NCI-H748 treated with DMSO at 0.1 percent for 48 hours (cell line): ENCODE measurements around the gene UCP2.

Source experiments
- DNase-seq: peaks from one replicate; lab custom pipeline; 2025; lab: John Stamatoyannopoulos, UW

The UCP2 gene

DNA sequence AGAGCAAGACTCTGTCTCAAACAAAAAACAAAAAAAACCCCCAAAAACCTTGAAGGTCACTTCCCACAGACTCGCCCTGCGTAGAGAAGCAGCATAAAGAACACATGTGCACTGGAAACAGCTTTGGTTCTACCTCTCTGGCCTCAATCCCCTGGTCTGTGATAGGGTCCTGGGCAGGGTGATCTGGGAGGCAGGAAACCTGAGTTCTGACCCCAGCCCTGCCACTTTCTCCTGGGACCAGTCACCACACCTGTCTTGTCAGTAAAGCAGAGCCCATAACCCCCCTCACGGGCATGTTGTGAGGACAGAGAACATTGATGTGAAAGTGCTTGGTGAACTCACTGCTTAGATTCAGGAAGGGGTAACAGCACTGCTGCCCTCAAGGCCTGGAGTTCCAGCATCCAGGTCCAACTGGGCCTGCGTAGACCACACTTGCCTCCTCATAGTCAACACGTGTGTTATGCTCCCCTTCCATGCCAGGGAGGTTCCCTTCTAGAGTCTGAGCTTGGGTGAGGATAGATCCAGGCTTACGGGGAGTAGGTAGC, 11.4 kb downstream of the UCP2 start:
- DNase-seq = no peak

DNA sequence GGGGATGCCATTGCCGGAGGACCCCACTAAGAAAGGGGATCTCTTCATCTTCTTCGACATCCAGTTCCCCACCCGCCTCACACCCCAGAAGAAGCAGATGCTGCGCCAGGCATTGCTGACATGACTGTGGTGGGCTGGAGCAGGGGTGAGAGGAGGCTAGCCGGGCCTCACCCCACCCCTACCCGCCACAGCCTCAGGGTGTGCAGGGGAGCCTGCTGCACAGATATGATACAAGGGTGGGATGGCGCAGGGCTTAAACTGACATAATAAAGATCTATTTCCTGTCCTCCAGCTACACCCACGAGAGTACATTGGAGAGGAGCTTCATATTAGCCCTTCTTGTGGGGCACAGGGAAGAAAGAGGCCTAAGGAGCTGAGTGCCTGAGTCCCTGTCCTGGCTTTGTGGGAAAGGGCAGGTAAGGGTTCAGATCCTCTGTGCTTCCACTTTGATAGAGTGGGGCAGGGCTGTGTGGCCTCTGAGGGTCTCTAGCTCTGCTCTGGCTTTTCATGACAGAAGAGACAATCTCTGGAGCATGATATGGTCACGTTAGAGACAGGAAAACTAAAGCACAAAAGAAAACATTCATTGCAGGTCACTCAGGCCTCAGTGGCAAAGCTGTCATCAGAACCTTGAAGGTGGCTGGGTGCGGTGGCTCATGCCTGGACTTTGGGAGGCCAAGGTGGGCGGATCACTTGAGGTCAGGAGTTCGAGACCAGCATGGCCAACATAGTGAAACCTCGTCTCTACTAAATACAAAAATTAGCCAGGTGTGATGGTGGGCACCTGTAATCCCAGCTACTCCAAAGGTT, 12.4 kb downstream of the UCP2 start:
- no peak for DNase-seq

DNA sequence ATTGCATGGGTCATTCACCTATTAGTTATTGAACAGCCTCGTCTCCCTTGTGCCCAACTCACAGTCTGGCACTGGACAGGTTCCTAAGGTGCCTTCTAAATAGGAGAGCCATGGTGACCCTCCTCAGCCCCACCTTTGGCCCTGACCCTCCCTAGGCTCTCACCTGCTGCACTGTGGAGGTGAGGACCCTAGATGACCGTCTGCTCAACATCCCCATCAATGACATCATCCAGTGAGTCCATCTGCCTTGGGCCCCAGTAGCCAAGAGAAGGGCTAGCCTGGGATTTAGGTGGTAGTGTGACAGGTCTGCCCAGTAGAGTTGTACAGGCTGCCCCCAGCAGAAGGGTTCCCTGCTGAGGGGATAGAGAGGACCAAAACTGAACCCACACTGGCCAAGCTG, 13.6 kb downstream of the UCP2 start:
- no peak for DNase-seq

DNA sequence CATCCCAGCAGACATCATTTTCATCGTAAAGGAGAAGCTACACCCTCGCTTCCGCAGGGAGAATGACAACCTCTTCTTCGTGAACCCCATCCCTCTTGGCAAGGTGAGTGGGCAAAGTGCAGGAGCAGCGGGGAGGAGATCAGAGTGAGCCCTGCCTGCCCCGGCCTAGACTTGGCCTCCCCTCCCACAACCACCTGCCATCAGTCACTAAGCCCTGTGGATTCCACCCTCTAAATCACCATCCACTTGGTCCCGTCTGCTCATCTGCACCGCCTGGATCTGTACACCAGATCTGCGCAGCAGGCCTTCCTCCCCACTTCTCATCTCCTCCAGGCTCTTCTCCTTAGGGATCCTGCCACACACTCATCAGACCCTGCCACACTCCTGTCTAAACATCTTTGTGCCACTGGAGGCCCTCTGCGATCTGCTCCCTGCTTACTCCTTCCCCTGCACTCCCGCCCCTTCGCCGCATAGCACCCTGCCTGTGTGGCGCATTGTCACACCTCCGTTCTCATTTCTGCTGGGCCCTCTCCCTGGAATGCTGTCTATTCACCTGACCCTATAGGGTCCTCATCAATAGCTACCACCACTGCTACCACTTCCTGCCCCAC, 14.2 kb downstream of the UCP2 start:
- DNase-seq = no peak

DNA sequence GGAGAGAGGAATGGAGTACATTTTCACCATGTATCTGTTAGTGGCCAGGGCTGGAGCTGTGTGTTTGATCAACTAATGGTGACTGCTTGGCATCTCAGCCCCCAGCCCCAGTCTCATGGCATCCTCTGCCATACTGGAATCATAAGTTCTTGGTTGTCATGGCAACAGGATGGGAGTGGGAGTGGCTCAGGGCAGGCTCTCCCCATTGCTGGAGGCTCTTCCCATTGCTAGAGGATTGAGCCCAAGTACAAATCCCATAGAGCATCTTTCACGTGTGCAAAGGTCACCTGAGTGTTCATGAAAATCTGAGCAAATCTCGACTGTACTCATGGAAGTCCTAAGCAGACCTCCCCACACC, 16.9 kb downstream of the UCP2 start:
- no peak for DNase-seq

DNA sequence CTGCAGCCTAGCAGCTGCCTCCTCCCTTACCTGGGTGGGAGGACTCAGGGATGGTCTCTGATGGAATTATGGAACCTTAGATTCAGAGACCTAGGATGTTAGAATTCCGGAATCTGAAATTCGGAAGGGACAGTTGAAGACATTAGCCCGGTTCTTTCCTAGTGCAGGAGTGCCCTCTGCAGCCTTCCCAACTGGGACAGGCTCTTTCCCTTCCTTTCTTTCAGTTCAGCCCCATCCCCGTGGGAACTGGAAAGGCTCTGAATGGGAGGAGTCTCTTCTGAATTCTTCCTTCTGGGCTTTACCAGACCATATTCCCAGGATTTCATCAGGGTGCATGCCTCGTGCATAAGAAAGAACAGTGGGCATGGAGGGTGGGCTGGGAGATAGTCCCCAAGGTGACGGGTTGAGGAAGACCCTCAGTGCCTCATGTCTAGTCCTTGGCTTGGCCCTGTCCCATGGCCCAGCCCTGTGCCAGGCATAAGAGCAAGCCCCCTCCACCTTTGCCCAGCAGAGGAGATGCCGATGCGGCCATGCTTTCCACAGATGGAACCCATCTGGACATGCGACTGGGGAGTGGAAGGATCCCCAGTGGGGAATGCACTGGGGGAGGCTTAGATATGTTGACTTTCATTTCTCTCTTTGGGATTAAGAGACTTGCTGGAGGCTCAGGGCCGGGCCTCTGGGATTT, 17.4 kb downstream of the UCP2 start:
- DNase-seq = no peak

DNA sequence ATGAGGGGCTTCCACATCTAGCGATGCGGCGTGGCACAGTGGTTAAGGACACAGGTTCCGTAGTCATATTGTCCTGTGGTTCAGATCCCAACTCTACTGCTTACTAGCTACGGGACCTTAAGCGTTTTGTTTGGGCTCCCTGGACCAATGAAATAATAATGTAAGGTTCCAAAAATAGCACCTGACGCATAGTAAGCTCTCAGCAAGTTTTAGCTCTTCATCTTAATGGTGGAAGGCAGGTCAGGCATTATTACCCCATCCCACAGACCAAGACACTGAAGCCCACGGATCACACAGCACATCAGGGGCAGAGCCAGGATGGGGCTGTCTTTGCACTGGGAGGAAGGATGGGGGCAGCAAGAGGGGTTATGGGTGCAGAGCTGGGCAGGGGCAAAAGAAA, 18.8 kb downstream of the UCP2 start:
- DNase-seq = no peak

DNA sequence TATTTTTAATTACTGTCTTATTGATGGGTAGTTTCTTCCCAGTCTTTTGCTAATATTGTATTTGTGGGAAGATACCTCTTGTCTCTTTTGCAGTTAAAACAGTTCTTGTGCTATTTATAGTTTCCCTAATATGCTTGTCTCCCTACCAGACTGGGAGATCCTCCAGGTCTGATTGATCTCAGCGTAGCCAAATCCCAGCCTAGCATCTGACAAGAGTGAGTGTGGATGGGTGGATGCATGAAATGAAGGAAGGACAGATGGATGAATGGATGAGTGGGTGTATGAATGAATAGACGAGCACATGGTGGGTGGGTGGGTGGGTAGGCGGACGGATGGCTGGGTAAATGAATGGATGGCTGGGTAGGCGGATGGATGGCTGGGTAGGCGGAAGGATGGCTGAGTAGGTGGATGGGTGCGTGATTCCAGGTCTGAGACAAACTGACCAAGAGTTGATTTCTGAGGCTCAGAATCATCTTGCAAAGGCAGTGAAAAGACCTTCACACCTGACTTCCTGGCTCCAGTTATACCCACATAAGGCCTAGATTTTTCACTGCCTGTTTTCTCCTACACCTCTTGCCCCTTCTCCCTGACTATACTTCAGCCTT, 20.4 kb downstream of the UCP2 start:
- no peak for DNase-seq

DNA sequence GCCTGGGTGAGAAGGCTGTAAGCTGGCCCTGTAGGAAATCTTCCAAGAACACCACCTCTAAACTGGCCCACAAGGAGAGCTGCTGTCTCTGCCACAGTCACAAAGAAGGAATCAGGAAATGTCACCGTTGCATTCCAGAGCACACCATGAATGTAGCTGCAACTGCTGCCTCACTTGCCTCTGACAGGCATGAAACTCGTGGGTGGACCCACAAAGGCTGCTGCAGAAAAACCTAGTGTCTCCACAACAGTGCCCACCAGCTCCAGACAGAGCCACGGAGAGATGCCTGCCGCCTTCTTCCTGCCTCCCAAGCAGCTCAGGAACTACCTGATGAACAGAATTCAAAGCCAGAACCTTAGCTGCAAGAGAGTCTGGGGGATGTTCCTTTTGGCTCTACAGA, 21.3 kb downstream of the UCP2 start:
- DNase-seq = no peak

DNA sequence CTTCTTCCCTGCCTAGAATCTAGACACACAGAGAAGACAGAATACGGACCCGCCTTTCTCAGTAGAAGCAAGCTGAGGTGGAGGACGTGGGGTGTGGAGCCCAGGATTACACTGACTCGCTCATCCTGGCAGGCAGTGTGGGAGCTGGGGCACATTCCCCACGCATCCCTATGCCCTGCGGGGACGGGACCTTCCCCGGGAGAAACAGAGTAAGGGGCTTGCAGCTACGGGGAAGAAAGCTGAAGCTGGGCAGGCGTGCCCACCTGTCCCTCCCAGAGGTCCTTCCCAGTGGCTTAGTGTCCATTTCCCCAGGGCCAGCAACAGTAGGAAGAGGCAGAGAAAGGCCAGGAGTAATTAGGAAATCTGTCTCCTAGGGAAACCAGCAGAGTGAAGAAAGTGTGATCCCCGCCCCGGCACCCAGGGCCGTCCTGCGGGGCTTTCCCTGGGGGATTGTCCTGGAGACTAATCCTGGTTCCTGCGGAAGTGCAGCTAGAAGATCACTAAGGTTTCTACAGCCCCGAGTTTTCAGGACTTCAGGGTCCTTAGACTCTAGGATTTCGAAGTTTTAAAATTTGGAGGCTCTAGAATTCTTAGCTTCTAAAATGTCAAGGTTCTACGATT, 24.0 kb downstream of the UCP2 start:
- DNase-seq = no peak

DNA sequence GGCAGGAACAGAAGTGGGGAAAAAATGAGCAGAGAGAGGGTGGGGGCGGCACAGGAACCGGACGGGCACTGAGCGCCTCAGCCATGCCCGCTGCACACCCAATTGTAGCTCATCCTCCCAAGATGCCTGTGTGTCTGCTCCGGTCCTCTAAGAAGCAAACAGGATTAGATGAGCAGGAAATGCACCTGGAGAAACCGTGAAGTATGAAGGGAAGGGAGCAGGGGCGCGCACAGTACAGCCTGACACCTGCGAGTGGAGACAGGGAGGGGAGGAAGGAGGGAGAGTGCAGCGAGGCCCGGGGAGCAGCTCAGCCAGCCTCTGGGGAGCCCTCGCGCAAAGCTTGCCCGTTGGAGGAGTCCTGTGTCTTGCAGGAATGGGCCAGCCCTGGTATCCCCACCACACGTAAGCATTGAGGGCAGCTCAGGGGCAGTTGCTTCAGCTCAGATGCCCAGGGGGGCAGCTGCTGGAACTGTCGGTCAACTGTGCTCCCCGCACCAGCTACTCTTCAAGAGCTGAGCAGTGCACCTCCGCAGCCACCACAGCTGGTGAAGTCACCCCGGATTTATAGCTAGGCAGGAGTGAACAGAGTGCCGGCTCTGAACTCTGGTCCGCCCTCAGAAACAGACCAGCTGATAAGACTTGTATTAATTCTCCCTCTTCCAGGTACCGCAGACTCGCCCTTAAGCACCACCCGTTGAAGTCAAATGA, 24.8 kb downstream of the UCP2 start:
- DNase-seq = no peak

DNA sequence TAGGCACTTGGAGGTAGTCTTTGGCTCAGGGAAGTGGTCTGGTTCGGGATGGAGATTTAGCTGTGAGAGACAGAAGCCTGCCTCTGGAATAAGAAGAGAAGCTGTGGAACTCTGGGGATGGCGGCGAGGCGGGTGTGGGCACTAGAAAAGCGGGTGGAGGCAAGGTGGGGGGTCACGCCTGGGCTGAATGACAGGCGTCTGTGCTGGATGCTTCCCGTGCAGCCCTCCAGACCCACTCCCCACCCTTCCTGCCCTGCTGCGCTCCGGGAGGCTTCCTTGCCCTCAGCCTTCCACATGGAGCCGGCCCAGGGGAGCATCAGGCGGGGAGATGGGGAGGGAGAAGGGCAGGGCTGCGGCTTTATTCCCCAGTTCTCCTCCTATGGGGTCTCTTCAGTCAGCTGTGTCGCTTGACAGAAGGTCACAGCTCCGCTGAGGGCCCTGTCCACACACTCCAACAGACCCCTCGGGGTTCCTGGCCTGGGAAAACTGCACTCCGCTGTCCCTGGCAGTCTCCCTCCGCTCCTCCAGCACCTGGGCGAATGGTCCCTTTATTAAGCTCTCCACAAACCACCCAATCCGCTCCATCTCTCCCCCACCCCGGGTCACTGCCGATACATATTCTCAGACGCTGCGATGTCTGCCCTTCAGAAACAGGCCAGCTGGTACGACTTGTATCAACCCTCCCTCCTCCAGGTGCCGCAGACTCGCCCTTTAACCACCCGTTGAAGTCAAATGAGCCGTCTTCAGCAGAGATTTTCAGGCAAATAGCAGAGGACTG, 25.6 kb downstream of the UCP2 start:
- no peak for DNase-seq

DNA sequence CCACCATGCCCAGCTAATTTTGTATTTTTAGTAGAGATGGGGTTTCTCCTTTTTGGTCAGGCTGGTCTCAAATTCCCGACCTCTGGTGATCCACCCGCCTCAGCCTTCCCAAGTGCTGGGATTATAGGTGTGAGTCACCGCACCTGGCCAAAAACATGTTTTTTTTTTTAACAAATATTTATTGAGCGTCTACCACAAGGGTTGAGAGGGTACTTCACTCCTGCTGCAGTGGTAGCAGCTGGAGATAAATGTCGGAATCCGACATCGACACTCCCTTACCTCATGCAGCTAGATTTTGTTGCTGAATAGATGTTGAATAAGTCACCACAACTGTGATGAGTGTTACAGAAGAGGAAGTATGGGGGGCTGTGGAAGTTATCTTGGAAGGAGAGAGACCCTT, 30.8 kb downstream of the UCP2 start:
- no peak for DNase-seq

DNA sequence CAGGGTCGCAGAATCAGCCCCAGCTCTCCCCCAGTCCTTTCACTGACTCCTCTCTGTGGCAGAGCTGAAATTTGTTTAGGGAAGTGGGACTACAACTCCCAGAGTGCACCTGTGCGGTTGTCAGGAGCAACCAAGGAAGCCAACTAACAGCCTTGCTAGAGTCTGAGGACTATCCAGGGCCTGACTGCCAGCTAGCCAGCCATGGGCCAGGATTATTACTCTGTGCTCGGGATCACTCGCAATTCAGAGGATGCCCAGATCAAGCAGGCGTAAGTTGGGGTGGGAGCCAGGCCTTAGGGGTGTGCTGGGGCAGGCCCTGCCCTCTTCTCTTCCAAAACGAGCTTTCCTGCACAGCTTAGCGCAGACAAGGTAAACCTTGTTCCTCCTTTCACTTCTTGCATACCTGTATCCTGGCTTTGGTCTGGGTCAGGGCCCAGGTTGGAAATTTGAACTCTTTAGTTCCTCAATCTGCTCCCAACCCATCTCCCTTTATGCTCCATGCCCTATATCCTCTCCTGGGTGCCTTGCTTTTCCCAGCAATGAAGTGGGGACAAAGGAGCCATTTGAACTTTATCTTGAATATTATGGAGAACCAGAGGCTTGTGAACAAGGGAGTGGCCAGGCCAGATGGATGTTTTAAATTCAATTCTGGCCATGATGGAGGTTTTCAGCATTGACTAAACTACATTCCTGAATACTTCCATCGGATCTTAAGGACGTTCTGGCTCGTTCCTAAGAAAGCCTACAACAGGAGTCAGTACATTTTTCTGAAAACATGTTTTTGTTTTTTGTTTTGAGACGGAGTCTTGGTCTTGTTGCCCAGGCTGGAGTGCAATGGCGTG, 31.6 kb downstream of the UCP2 start, which contains the start of gene DNAJB13:
TSS of gene DNAJB13 (plus strand) at position 158 of the 842 bp plus-strand sequence. CDS start at position 202, 44 bp downstream.
- no peak for DNase-seq

DNA sequence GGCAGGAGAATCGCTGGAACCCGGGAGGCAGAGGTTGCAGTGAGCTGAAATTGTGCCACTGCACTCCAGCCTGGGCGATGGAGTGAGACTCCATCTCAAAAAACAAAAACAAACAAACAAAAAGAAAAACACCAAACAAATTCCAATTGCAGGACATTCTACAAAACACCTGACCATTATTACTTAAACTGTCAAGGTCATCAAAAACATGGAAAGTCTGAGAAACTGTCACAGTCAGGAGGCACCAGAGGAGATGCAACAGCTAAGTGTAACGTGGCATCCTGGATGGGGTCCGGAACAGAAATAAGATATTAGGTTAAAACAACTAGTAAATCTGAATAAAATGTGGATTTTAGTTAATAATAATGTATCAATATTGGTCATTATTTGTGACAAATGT, 32.7 kb downstream of the UCP2 start:
- DNase-seq = no peak

DNA sequence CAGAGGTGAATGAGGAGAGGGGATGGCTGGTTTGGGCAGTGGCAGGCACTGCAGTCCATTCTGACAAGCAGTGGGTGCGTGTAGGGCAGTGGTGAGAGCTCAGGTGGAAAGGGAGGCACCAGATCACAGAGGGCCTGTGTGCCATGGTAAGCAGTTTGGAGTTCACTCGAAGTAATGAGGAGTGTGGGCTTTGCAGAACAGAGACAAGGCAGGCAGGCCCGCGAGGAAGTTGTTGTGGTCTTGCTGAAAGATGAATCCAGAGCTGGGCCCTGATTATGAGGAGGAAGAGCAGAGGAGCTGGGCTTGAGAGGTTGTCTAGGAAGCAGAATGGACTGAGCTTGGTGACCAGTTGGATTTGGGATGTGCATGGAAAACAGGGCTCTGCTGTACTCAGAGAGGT, 33.4 kb downstream of the UCP2 start:
- no peak for DNase-seq

DNA sequence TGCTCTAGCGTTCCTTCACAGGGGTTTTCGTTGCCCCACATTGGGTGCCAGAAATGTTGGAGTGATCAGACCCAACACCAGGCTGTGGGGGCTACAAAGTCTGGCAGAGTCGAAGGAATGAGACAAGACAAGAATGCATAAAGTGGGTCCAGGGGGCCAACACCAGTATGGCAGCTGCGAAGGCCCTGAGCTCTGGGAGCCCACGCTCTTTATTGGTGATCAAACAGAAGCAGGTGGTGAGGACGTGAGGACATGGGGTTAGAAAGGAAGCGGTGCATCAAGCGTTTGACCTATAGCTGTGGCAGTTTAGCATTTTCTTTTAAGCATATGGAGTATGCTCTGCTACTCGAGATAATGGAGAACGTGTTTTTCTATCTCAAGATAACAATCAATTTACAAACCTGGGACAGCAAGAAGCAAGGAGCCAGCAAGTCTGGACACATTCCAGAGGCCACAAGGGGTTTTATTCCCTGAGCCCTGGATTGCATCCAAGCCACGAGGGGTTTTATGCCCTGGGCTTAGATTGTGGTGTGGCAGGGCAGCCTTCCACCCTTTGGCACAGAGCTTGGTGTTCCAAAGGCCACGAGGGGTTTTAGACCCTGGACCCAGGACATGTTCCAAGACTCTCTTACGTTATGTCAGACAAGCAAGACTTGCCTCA, 35.7 kb downstream of the UCP2 start:
- DNase-seq = no peak

DNA sequence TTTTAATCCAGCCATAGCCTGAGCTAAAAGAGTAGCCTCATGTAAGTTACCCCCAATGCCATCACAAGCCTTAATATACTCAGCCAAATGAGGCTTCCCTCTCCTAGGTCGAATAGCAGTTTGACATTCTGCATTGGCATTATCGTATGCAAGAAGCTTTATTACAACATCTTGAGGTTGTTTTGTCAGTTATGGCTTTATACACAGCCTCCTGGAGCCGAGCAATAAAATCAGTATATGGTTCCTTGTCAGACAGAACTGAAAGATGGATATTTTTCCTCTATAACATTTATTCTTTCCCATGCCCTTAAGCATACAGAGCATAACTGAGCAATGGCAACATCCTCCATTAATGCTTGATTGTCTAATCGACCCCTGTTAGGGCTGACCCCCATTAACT, 37.2 kb downstream of the UCP2 start:
- no peak for DNase-seq

DNA sequence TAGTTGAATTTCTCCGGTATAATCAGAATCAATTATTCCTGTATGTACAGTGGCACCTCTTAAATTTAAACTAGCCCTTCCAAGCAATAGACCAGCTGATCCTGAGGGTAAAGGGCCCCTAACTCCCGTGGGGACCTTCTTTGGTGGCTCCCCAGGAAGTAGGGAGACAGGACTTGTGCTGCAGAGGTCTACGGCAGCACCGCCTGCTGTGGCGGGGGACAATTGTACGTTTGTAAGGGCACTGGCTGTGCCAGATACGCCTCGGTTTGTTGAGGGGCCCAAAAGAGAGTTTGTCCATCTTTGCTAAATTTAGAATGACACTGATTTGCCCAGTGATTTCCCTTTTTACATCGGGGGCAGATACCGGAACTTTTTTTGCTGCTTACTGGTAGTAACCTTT, 37.7 kb downstream of the UCP2 start:
- no peak for DNase-seq
